HCT116 (cell line): ENCODE results near the gene USP43. TPM values are rescaled to one million over a fixed set of nuclear protein-coding genes. Genes with fewer than 3 reads are reported as not detected.

ENCODE experiments used
- ATAC-seq: fragments of 200-7000 bp; cut with Tn5 transposase; 2 replicates; pipeline ENCODE4 v1.9.1; 2020; ENCODE audit warnings: mild to moderate bottlenecking, moderate library complexity
- BruUV-seq: library from RNA; stranded (reverse); fragments of 400-500 nt; replicated peaks from 2 replicates; lab custom pipeline; 2021; lab: Mats Ljungman, UMichigan
- CTCF ChIA-PET: fragments of 300-600 bp; sonication (Branson Sonifier 250); formaldehyde crosslinking; loops from one replicate; lab custom pipeline; 2021; ENCODE audit warnings: antibody characterized with exemption; lab: Charles Lee
- POLR2A ChIA-PET: fragments of 300-600, 350-600 bp; sonication (Branson Sonifier 250); formaldehyde crosslinking; loops from one replicate; lab custom pipeline; 2021; ENCODE audit warnings: antibody characterized with exemption; lab: Charles Lee
- RAD21 ChIA-PET, 2 experiments: fragments of 300-600 bp; sonication (Branson Sonifier 250); formaldehyde crosslinking; loops; one replicate each; lab custom pipeline; 2023; ENCODE audit warnings: low total read pairs in 2 of 2; ENCODE audit not compliant: uncharacterized antibody in 2 of 2, unreplicated experiment in 2 of 2, low non-redundant PET in 1 of 2; lab: Charles Lee
- DNase-seq: peaks from one replicate; pipeline ENCODE4 v3.0.0-alpha.2; 2010; ENCODE audit warnings: low read depth, low spot score
- H2AFZ ChIP-seq: fragments of 200-600 bp; shearing (Covaris generic), sonication (generic); 2 replicates; pipeline ENCODE4 v1.6.1; 2017; ENCODE audit warnings: low read depth, mixed run types, mixed read lengths, antibody characterized with exemption, low read length; ENCODE audit not compliant: poor library complexity, severe bottlenecking
- H3K27ac ChIP-seq: 2 replicates; pipeline ENCODE4 v1.5.1; 2012; ENCODE audit warnings: low read depth, low read length
- H3K27me3 ChIP-seq: fragments of 200-600 bp; sonication (generic); 2 replicates; pipeline ENCODE4 v1.6.1; 2016; ENCODE audit warnings: mixed run types, low read length, mixed read lengths; ENCODE audit not compliant: insufficient read depth
- H3K36me3 ChIP-seq, 2 experiments: fragments of 200-500 bp in 1 of 2; fragments of 200-600 bp in 1 of 2; sonication (Bioruptor generic) in 1 of 2; sonication (generic) in 1 of 2; 2 replicates each; pipeline versions ENCODE4 v1.5.1 to v1.6.1; 2014 to 2016; ENCODE audit warnings: low read length in 2 of 2, inconsistent platforms in 1 of 2, mixed read lengths in 1 of 2, mixed run types in 1 of 2; ENCODE audit not compliant: insufficient read depth in 2 of 2, control insufficient read depth in 1 of 2
- H3K4me1 ChIP-seq, 2 experiments: fragments of 200-600 bp in 1 of 2; sonication (generic) in 1 of 2; 2 replicates each; pipeline versions ENCODE4 v1.5.1 to v1.6.1; 2012 to 2017; ENCODE audit warnings: low read length in 2 of 2, inconsistent platforms in 1 of 2, mild to moderate bottlenecking in 1 of 2, mixed read lengths in 1 of 2, mixed run types in 1 of 2, moderate library complexity in 1 of 2; ENCODE audit not compliant: insufficient read depth in 2 of 2, control insufficient read depth in 1 of 2
- H3K4me2 ChIP-seq: fragments of 200-600 bp; sonication (generic); 2 replicates; pipeline ENCODE4 v1.6.1; 2017; ENCODE audit warnings: mixed run types, low read length, mixed read lengths
- H3K4me3 ChIP-seq, 2 experiments: fragments of 200-600 bp in 1 of 2; sonication (generic) in 1 of 2; replicated peaks in 1 of 2; 2 replicates each; pipeline ENCODE4 v1.5.1; 2011 to 2016; ENCODE audit warnings: low read length in 2 of 2, control low read depth in 1 of 2, low read depth in 1 of 2, mild to moderate bottlenecking in 1 of 2, mixed read lengths in 1 of 2, mixed run types in 1 of 2
- H3K79me2 ChIP-seq: fragments of 200-600 bp; sonication (generic); 2 replicates; pipeline ENCODE4 v1.6.1; 2017; ENCODE audit warnings: mild to moderate bottlenecking, mixed run types, low read length, moderate library complexity, mixed read lengths; ENCODE audit not compliant: insufficient read depth
- H3K9ac ChIP-seq: fragments of 200-600 bp; sonication (generic); 2 replicates; pipeline ENCODE4 v1.6.1; 2016; ENCODE audit warnings: low read length, mixed read lengths
- H3K9me2 ChIP-seq: fragments of 200-600 bp; sonication (generic), shearing (Covaris generic); 2 replicates; pipeline ENCODE4 v1.6.1; 2017; ENCODE audit warnings: mixed run types, mild to moderate bottlenecking, moderate library complexity; ENCODE audit not compliant: insufficient read depth
- H3K9me3 ChIP-seq, 2 experiments: fragments of 200-500 bp in 1 of 2; fragments of 200-600 bp in 1 of 2; sonication (Bioruptor generic) in 1 of 2; sonication (generic) in 1 of 2; 2 replicates each; pipeline ENCODE4 v1.6.1; 2014 to 2017; ENCODE audit warnings: low read length in 2 of 2, mixed read lengths in 2 of 2, inconsistent platforms in 1 of 2, low read depth in 1 of 2, mild to moderate bottlenecking in 1 of 2, mixed run types in 1 of 2, moderate library complexity in 1 of 2; ENCODE audit not compliant: control insufficient read depth in 1 of 2, insufficient read depth in 1 of 2
- H4K20me1 ChIP-seq: fragments of 200-600 bp; sonication (generic), shearing (Covaris generic); 2 replicates; pipeline ENCODE4 v1.6.1; 2017; ENCODE audit warnings: mixed run types, mild to moderate bottlenecking, moderate library complexity; ENCODE audit not compliant: insufficient read depth
- CBX3 ChIP-seq: IDR thresholded peaks from 2 replicates; pipeline ENCODE4 v1.6.1; 2012; ENCODE audit warnings: low read depth
- CEBPB ChIP-seq: IDR thresholded peaks from 2 replicates; pipeline ENCODE4 v1.6.1; 2012; ENCODE audit warnings: low read depth
- CTCF ChIP-seq, 3 experiments: fragments of 200-600 bp in 1 of 3; sonication (generic) in 1 of 3; IDR thresholded peaks in 2 of 3; conservative IDR thresholded peaks in 1 of 3; 2 replicates each; pipeline ENCODE4 v1.5.1; 2012 to 2017; ENCODE audit warnings: low read depth in 2 of 3, low read length in 2 of 3, antibody characterized with exemption in 1 of 3, borderline replicate concordance in 1 of 3, control low read depth in 1 of 3, mild to moderate bottlenecking in 1 of 3, mixed read lengths in 1 of 3, mixed run types in 1 of 3, moderate library complexity in 1 of 3; ENCODE audit not compliant: insufficient read depth in 1 of 3
- ELF1 ChIP-seq: IDR thresholded peaks from 2 replicates; pipeline ENCODE4 v1.6.1; 2012; ENCODE audit warnings: low read depth, borderline replicate concordance
- EZH2 ChIP-seq: fragments of 200-600 bp; sonication (generic); IDR thresholded peaks from 2 replicates; pipeline ENCODE4 v1.6.1; 2017; ENCODE audit warnings: antibody characterized with exemption, mixed run types
- EZH2phosphoT487 ChIP-seq: fragments of 200-600 bp; IDR thresholded peaks from 2 replicates; pipeline ENCODE4 v1.6.1; 2018; ENCODE audit warnings: antibody characterized with exemption, borderline replicate concordance
- FOSL1 ChIP-seq: IDR thresholded peaks from 2 replicates; pipeline ENCODE4 v1.6.1; 2012; ENCODE audit warnings: low read depth
- POLR2A ChIP-seq: IDR thresholded peaks from 2 replicates; pipeline ENCODE4 v1.7.0; 2011; ENCODE audit warnings: borderline replicate concordance; ENCODE audit not compliant: insufficient read depth, insufficient read length; ENCODE audit errors: extremely low read depth
- POLR2AphosphoS5 ChIP-seq: IDR thresholded peaks from 2 replicates; pipeline ENCODE4 v1.6.1; 2011; ENCODE audit warnings: mild to moderate bottlenecking, low read depth, low read length, moderate library complexity
- REST ChIP-seq: IDR thresholded peaks from 2 replicates; pipeline ENCODE4 v1.6.1; 2012; ENCODE audit warnings: low read depth
- SIN3A ChIP-seq: IDR thresholded peaks from 2 replicates; pipeline ENCODE4 v1.6.1; 2012; ENCODE audit warnings: low read depth
- SP1 ChIP-seq: IDR thresholded peaks from 2 replicates; pipeline ENCODE4 v1.6.1; 2012; ENCODE audit warnings: low read depth
- SRF ChIP-seq: IDR thresholded peaks from 2 replicates; pipeline ENCODE4 v1.6.1; 2012; ENCODE audit warnings: low read depth
- TCF7L2 ChIP-seq: IDR thresholded peaks from 2 replicates; pipeline ENCODE4 v1.7.0; 2011; ENCODE audit warnings: borderline replicate concordance, inconsistent platforms; ENCODE audit not compliant: insufficient read depth, insufficient read length; ENCODE audit errors: extremely low read depth
- YY1 ChIP-seq: IDR thresholded peaks from 2 replicates; pipeline ENCODE4 v1.6.1; 2011; ENCODE audit warnings: low read length, low read depth, moderate library complexity, mild to moderate bottlenecking; ENCODE audit not compliant: insufficient replicate concordance; ENCODE audit errors: extremely low read depth
- ZBTB33 ChIP-seq: IDR thresholded peaks from 2 replicates; pipeline ENCODE4 v1.6.1; 2011; ENCODE audit warnings: mild to moderate bottlenecking, low read length, moderate library complexity; ENCODE audit not compliant: insufficient replicate concordance; ENCODE audit errors: extremely low read depth
- ZFX ChIP-seq: fragments of 450-650 bp; IDR thresholded peaks from 2 replicates; pipeline ENCODE4 v1.6.1; 2017
- ZNF274 ChIP-seq: fragments of 200-500 bp; sonication (Bioruptor generic); IDR thresholded peaks from 2 replicates; pipeline ENCODE4 v1.6.1; 2014; ENCODE audit warnings: mild to moderate bottlenecking, low read depth, low read length, inconsistent platforms
- intact Hi-C: fragments of 100-400 bp; cut with micrococcal nuclease; formaldehyde crosslinking; loops from 2 replicates; pipeline ENCODE4 v1.10.0; 2022
- total RNA-seq: library from RNA; stranded (reverse); gene quantifications from one replicate; pipeline ENCODE4 v1.2.1, GENCODE V29; 2021; ENCODE audit not compliant: unreplicated experiment
- TF ChIP-seq, protein P1 (sequence below): IDR thresholded peaks from 2 replicates; pipeline ENCODE4 v1.6.1; 2012

Gene USP43
- total RNA-seq, 1 experiment from 2014 or later: 8.0 TPM

- Histone ChIP-seq H2AFZ (no peak overlapping the region), H3K4me2 (peak overlapping the region; percentile 90; the same call in 1 of the 2 replicates), H3K9ac (no peak overlapping the region), H3K4me1 (peaks cover 29 to 43% of the 10 kb centered on the region in 2 experiments), H4K20me1 (no peaks in the 10 kb centered on the region), H3K36me3 (no peaks in the 10 kb centered on the region), H3K79me2 (peaks cover 7% of the 10 kb centered on the region; the same call in 1 of the 2 replicates), H3K9me3 (no peaks in the 10 kb centered on the region), H3K27ac (no peak overlapping the region), H3K4me3 (no peak overlapping the region), H3K9me2 (no peaks in the 10 kb centered on the region), H3K27me3 (no peaks in the 10 kb centered on the region)
- ChIA-PET RAD21 (no interaction called here), CTCF (no interaction called here), POLR2A (interaction anchor here (0.7 kb wide), 1 partner anchor 10 kb away, joined by 4 read pairs; no protein-coding TSS in a partner anchor)
- no peak for DNase-seq
- TF ChIP-seq POLR2A (no peak), ZNF274 (no peak), CTCF (IDR thresholded peaks at IDR 0.05 in 2 of 3, conservative IDR thresholded peaks at IDR 0.05 in 1 of 3; ENCODE audit: borderline replicate concordance in 1 of 3, insufficient read depth in 1 of 3, low read depth in 2 of 3, low read length in 2 of 3) (no peak), FOSL1 (no peak), POLR2AphosphoS5 (no peak), TCF7L2 (no peak), EZH2phosphoT487 (no peak), SRF (no peak), CBX3 (no peak), SIN3A (no peak), ZFX (no peak), ELF1 (no peak), CEBPB (no peak), EZH2 (no peak), YY1 (no peak), SP1 (no peak), ZBTB33 (no peak), REST (no peak)
- TF ChIP-seq, protein P1, sequence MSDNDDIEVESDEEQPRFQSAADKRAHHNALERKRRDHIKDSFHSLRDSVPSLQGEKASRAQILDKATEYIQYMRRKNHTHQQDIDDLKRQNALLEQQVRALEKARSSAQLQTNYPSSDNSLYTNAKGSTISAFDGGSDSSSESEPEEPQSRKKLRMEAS: no peak
- BruUV-seq: no TSS peak
- ATAC-seq: no peak
- intact Hi-C loops: loop anchor here (1.0 to 2.0 kb wide), 2 partner anchors 33 to 67 kb away; partner anchors contain the start of gene CFAP52
These were observed 1.7 kb upstream of the USP43 start for GRCh38 chr17:9643611-9644010.
